IPS-18c (cell line): ENCODE data around the gene CA5A.
"Not testable (repeated sequence)": the region's sequence is repeated elsewhere in the genome, so short reads cannot be mapped to it uniquely, and the experiment has no call there.

Experiments used
- H3K4me3 ChIP-seq: 2 replicates; pipeline ENCODE4 v1.7.0; 2013; ENCODE audit warnings: low read depth, mild to moderate bottlenecking, low read length, moderate library complexity; ENCODE audit not compliant: insufficient read depth
- H3K9me3 ChIP-seq: one replicate; pipeline ENCODE4 v1.6.1; 2013; ENCODE audit warnings: mild to moderate bottlenecking, low read length, moderate library complexity; ENCODE audit not compliant: control insufficient read depth, insufficient read depth

CA5A gene

DNA sequence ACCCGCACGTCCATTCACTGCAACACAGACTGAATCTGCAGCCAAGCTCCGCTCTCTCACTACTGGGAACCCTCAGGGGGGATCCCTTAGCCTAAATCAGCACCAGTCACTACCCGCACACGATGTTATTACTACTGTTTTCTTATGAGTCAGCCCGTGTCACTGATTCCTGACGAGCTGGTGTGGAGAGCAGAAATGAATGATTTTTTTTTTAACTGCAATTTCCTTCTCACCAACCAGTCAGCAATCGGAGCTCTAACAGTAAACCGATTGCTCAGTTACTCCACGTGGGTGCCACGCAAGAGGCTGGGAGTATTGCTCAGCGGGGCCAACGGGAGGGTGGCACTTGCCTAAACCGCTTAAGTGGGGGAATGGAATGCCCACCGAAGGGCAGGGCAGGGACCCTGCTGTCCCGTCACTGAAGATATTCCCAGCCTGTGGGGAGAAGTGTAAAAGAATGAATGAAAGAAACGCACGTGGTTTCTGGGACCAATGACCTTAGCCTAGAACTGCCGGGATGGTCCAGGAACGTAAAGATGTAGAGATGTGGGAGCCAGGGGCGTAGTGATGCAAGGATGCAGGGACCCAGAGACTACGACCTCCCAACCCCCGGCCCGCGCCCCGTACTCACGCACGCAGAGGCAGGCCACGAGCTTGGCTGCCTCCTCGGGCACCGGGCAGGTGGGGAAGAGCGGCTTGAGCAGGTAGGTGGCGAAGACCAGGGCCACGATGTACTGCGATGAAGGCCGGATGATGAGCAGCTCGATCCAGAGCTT lies 67.9 kb downstream of the CA5A start:
- H3K4me3 ChIP-seq: peak overlapping the region; percentile 31

DNA sequence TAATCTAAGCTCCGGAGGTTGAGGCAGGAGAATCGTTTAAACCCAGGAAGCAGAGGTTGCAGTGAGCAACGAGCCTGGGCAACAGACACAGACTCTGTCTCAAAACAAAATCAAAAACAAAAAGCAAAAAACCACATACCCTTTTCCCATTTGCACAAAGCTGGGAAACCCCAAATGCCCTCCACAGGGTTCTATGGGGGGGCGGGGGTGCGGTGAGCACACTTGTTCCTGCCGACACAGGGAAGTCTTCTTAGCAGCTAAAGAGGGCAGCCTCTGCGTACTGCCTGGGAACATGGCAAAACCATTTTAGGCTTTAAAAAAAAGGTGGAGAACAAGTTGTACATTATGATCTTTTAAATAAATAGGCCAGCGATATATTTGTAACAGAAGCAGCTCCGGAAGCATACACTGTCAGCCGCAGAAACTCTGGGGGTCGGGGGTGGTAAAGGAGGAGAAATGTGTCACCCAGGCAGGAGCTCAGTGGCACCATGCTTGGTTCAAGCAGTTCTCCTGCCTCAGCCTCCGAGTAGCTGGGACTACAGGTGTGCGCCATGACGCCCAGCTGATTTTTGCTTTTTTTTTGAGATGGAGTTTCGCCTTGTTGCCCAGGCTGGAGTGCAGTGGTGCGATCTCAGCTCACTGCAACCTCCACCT lies 70.3 kb downstream of the CA5A start:
- H3K9me3 ChIP-seq, H3K4me3 ChIP-seq: not testable (repeated sequence)

More for the DNA sequence above, 67.9 kb downstream of the CA5A start:
- not testable (repeated sequence) for H3K9me3 ChIP-seq

DNA sequence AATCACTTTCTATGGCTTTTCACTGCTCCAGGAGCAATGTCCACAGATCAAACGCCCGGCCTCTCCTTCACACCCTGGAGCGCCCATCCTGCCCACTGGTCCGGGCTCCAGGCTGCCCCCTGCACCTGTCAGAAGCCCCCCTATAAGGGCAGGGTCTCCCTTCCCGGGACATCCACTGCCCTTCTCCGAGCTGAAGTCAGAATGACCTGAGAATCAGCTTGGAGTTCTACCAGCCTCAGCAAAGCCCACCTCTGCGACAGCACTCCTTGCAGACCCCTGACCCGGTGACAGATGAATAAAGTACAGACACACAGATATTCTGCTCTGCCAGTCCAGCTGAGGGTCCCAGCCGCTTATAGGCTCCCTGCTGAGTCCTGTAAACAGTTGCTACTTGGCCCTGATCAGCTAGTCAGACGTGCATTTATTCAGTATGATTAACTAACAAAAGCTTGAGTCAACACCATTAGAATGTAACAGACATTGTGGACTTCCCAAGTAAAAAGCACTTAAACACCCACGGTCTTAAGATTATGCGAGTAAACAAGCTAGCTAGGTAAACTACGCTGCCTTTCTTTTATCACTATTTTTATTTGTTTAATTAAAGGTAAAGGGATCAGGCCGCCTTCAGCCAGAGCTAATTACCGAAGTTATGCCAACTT lies 71.9 kb downstream of the CA5A start:
- no peak overlapping the region for H3K4me3 ChIP-seq

GRCh38 chr16:87863327-87863635 lies 73.0 kb downstream of the CA5A start:
- not testable (repeated sequence) for H3K4me3 ChIP-seq, H3K9me3 ChIP-seq

More for the DNA sequence above, 71.9 kb downstream of the CA5A start:
- H3K9me3 ChIP-seq: no peaks in the 10 kb centered on the region

DNA sequence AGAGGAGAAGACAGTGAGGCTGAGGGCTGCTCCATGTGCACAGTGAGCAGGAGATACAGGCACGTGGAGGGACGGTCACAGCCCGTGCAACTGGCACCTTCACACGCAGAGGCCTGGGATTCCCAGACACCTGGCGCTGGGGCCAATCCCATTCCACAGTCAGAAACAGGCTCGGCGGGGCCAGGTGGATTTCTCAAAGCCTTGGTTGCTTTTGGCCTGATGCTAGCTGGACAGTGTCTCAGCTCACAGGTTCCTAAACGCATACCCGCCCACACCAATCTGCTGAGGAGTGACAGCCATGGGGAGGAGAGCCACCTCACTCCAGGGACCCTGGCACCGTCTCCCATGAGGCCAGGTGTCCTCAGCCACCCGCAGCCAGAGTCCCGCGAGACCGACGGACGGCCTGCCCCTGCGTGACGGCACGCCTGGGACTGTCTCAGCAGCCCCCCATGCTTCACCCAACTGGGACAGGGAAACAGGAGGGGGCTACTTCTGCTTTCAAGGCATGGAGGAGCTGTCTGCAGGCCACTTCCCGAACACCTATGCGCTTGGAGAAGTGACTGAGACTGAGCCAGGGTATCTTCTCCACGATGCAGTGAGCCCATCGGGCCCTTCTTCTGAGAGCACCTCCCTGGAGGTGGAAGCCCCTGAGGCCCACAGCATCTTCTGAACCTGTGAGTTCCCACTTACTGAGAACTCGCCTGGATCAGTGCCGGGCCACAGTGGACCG lies 73.6 kb downstream of the CA5A start:
- H3K4me3 ChIP-seq, H3K9me3 ChIP-seq: not testable (repeated sequence)

- H3K4me3 ChIP-seq, H3K9me3 ChIP-seq: not testable (repeated sequence)
Observed at GRCh38 chr16:87861300-87862099, 74.8 kb downstream of the CA5A start.

- Histone ChIP-seq H3K9me3 (no peaks in the 10 kb centered on the region), H3K4me3 (no peak overlapping the region)
Observed at GRCh38 chr16:87860553-87861299, 75.6 kb downstream of the CA5A start.

DNA sequence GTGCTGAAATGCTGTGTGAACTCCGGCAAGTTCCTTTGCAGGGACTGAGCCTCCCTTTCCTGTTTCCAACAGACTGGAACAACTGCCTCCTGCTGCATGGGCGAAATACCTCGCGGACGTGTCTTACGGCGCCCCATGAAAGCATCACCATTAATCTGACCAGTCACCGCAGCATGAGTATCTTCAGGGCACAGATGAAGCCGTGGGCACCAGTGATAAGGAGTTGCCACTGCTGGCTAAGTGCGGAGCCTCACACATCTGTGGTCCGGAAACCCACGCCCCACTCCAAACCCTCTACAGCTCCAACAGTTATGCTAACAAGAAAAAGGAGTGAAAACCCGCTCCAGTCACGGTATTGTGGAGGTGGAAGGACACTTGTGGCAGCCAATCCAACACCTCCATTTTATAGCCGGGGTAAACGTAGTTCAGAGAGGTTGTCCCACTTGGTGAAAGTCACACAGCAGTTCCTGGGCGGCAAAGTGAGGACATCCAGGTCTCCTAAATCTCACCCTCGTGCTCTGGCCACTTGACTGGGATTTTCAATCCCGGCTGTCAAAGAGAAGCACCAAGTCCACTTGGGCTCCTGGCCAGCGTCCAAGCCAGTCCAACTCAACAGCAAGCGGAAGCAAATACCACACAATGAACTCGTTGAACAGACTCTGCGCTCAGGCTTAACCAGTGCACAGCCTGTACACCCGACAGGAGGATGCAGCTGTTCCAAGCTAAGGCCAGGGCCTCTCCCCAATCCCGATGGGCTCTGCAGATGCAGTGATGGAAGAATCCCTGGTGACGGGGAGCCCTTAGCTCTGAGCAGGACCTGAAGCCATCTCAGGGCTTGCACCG lies 78.0 kb downstream of the CA5A start:
- H3K9me3 ChIP-seq, H3K4me3 ChIP-seq: not testable (repeated sequence)

GRCh38 chr16:87856791-87857228 lies 79.5 kb downstream of the CA5A start:
- Histone ChIP-seq H3K4me3 (no peak overlapping the region), H3K9me3 (no peaks in the 10 kb centered on the region)

- Histone ChIP-seq H3K9me3 (no peaks in the 10 kb centered on the region), H3K4me3 (no peak overlapping the region)
Observed at GRCh38 chr16:87855852-87856715, 80.2 kb downstream of the CA5A start.

- no peak overlapping the region for H3K4me3 ChIP-seq
- H3K9me3 ChIP-seq: no peaks in the 10 kb centered on the region
Observed at GRCh38 chr16:87854907-87855683, 81.2 kb downstream of the CA5A start.

DNA sequence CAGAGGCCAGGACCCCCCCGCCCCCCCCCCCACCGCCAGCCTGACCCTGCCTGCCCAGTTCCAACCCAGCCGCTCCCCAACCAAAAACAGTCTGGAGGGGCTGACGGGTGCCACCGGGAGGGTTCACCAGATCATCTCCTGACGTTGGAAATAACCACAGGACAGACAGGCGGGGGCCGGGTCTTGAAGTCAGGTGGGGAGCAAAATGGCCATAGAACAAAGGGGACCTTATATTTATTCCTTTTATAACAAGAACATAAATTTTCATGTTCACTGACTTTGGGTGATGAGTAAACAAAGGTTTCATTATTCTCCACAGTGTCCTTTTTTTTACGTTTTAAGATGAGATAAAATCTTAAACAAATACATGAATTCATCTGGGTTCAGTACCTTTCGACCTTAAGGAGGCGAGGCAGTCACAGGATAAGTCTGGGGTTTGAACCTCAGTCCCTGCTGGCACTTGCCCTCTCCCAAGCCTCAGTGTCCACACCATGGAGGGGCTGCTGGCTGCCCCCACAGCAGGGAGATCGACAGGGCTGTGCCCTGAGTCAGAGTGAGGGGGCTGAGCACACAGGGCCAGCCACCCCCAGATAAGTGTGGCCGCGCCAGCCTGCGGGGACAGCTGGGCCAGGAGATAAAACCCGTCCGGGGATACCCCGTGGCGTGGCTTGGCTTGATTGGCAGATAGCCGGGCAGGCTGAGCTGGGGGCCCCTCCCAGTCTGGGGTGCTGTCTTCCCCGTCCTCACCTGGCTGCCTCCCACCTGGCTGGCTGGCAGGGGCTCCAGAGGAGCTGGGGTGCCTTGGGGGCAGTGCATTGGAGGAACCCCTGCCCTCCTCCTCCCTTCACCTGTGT lies 82.0 kb downstream of the CA5A start:
- no peak overlapping the region for H3K4me3 ChIP-seq
- H3K9me3 ChIP-seq: no peaks in the 10 kb centered on the region

DNA sequence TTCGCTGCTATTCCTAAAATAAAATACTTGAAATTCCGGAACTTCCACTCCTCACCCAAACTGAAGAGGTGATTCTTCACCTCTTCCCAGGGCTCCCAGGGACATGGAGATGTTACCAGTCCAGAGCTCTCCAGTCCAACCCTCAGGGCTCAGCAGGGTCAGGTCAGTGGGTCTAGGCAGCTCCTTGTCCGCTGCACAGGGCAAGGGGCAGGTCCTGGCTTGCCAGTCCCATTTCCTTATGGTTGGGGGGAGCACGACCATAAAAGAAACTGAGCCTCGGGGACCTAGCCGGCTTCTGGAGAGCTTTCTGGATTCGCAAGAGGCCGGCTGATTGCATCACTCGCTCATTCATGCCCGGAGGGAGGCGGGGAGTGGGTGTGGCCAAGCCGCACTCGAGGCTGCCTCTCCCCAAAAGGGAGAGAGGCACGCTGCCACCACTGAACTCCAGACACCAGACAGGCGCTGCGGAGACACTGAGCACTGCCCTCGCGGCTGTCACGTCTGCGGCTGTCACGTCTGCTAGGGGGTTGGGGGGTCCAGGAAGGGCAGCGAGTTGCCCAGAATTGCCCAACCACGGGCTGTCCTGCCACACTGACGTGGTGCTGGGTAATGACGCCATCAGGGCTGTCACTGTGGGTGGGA lies 82.8 kb downstream of the CA5A start:
- H3K9me3 ChIP-seq: no peaks in the 10 kb centered on the region
- no peak overlapping the region for H3K4me3 ChIP-seq
